ENCODE data around the gene NXT2.

DNA sequence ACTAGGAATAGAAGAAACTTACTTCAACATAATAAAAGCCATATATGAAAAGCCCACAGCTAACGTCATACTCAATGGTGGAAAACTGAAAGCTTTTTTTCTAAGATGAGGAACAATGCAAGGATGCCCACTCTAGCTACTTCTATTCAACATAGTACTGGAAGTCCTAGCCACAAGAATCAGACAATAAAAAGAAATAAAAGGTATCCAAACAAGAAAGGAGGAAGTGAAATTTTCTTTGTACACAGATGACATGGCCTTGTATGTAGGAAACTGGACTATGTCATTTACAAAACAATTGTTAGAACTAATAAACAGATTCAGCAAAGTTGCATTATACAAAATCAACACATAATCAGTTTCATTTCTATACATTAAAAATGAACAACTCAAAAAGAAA, 25.5 kb upstream of the NXT2 start:
- TF ChIP-seq, protein P1, sequence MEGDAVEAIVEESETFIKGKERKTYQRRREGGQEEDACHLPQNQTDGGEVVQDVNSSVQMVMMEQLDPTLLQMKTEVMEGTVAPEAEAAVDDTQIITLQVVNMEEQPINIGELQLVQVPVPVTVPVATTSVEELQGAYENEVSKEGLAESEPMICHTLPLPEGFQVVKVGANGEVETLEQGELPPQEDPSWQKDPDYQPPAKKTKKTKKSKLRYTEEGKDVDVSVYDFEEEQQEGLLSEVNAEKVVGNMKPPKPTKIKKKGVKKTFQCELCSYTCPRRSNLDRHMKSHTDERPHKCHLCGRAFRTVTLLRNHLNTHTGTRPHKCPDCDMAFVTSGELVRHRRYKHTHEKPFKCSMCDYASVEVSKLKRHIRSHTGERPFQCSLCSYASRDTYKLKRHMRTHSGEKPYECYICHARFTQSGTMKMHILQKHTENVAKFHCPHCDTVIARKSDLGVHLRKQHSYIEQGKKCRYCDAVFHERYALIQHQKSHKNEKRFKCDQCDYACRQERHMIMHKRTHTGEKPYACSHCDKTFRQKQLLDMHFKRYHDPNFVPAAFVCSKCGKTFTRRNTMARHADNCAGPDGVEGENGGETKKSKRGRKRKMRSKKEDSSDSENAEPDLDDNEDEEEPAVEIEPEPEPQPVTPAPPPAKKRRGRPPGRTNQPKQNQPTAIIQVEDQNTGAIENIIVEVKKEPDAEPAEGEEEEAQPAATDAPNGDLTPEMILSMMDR (IDR thresholded peaks at IDR 0.05) = no peak
- TF ChIP-seq POLR2AphosphoS5 (IDR thresholded peaks at IDR 0.05) (no peak), POLR2A (IDR thresholded peaks at IDR 0.05) (no peak), EP300 (IDR thresholded peaks at IDR 0.05) (no peak)

Data from stomach (tissue), 4 donors.